SK-N-SH (cell line): ENCODE data around the gene MPDU1. TPM values are rescaled to one million over a fixed set of nuclear protein-coding genes. Genes with fewer than 3 reads are reported as not detected.

Source experiments
- CTCF ChIA-PET: fragments of 300-600, 350-600 bp; formaldehyde crosslinking; extraction: SDS; loops from one replicate; lab custom pipeline; 2021; lab: Yijun Ruan, JAX
- POLR2A ChIA-PET: fragments of 350-600 bp; sonication (Branson Sonifier 250); formaldehyde crosslinking; extraction: SDS; loops from one replicate; lab custom pipeline; 2020; ENCODE audit warnings: antibody characterized with exemption, inconsistent platforms; lab: Yijun Ruan, JAX
- DNase-seq: peaks from one replicate; pipeline ENCODE4 v3.0.0; 2012
- H2AFZ ChIP-seq: fragments of 200-600 bp; sonication (generic); 2 replicates; pipeline ENCODE4 v1.8.1; 2016; ENCODE audit warnings: antibody characterized with exemption, mild to moderate bottlenecking, low read depth
- H3F3A ChIP-seq: fragments of 200-600 bp; sonication (generic); replicated peaks from 2 replicates; pipeline ENCODE3; 2016; ENCODE audit warnings: antibody characterized with exemption, mild to moderate bottlenecking; ENCODE audit not compliant: insufficient read depth
- H3K27ac ChIP-seq, 2 experiments: fragments of 200-500 bp in 1 of 2; fragments of 200-600 bp in 1 of 2; sonication (Bioruptor generic) in 1 of 2; sonication (generic), shearing (Covaris generic) in 1 of 2; 2 replicates each; pipeline versions ENCODE4 v1.5.1 to v1.6.1; 2014 to 2016; ENCODE audit warnings: low read depth in 2 of 2, inconsistent platforms in 1 of 2, low read length in 1 of 2, mild to moderate bottlenecking in 1 of 2, mixed read lengths in 1 of 2
- H3K27me3 ChIP-seq: fragments of 200-600 bp; sonication (generic), shearing (Covaris generic); 2 replicates; pipeline ENCODE4 v1.6.1; 2016; ENCODE audit warnings: mixed run types; ENCODE audit not compliant: insufficient read depth
- H3K36me3 ChIP-seq, 2 experiments: fragments of 200-500 bp in 1 of 2; fragments of 200-600 bp in 1 of 2; sonication (Bioruptor generic) in 1 of 2; sonication (generic) in 1 of 2; replicated peaks in 1 of 2; 2 replicates each; pipeline versions ENCODE3 to v1.5.1; 2014 to 2016; ENCODE audit warnings: low read length in 1 of 2, mild to moderate bottlenecking in 1 of 2; ENCODE audit not compliant: insufficient read depth in 2 of 2, control insufficient read depth in 1 of 2
- H3K4me1 ChIP-seq, 2 experiments: fragments of 200-500 bp in 1 of 2; fragments of 200-600 bp in 1 of 2; sonication (Bioruptor generic) in 1 of 2; sonication (generic), shearing (Covaris generic) in 1 of 2; 2 replicates each; pipeline versions ENCODE4 v1.5.1 to v1.6.1; 2014 to 2016; ENCODE audit warnings: low read depth in 1 of 2, low read length in 1 of 2, mixed run types in 1 of 2; ENCODE audit not compliant: insufficient read depth in 2 of 2, control insufficient read depth in 1 of 2
- H3K4me2 ChIP-seq: fragments of 200-600 bp; sonication (generic), shearing (Covaris generic); 2 replicates; pipeline ENCODE4 v1.6.1; 2017; ENCODE audit warnings: mixed run types
- H3K4me3 ChIP-seq, 2 experiments: fragments of 200-500 bp in 1 of 2; fragments of 200-600 bp in 1 of 2; sonication (Bioruptor generic) in 1 of 2; sonication (generic), shearing (Covaris generic) in 1 of 2; 2 replicates each; pipeline versions ENCODE4 v1.5.1 to v1.8.1; 2014 to 2016; ENCODE audit warnings: low read depth in 2 of 2, inconsistent platforms in 1 of 2, low read length in 1 of 2, mild to moderate bottlenecking in 1 of 2, mixed read lengths in 1 of 2, moderate library complexity in 1 of 2
- H3K79me2 ChIP-seq: fragments of 200-600 bp; sonication (generic); 2 replicates; pipeline ENCODE4 v1.8.1; 2017; ENCODE audit warnings: mild to moderate bottlenecking; ENCODE audit not compliant: insufficient read depth
- H3K9ac ChIP-seq: fragments of 200-600 bp; sonication (generic); 2 replicates; pipeline ENCODE4 v1.6.1; 2017; ENCODE audit warnings: mixed run types
- H3K9me2 ChIP-seq: fragments of 200-600 bp; sonication (generic); 2 replicates; pipeline ENCODE4 v1.6.1; 2017; ENCODE audit warnings: mixed run types
- H3K9me3 ChIP-seq: fragments of 200-600 bp; sonication (generic); 2 replicates; pipeline ENCODE4 v1.6.1; 2017; ENCODE audit warnings: mixed run types, mild to moderate bottlenecking, moderate library complexity
- H4K20me1 ChIP-seq: fragments of 200-600 bp; sonication (generic); 2 replicates; pipeline ENCODE4 v1.6.1; 2017; ENCODE audit warnings: mild to moderate bottlenecking, mixed run types; ENCODE audit not compliant: insufficient read depth
- CHD2 ChIP-seq: fragments of 150-350 bp; IDR thresholded peaks from 2 replicates; pipeline ENCODE4 v1.6.1; 2018; ENCODE audit warnings: low read length; ENCODE audit not compliant: partially characterized antibody
- EP300 ChIP-seq, 2 experiments: IDR thresholded peaks; 2 replicates each; pipeline versions ENCODE4 v1.4.0 to v1.6.1; 2012; ENCODE audit warnings: borderline replicate concordance in 1 of 2, low read depth in 1 of 2, low read length in 1 of 2
- EZH2phosphoT487 ChIP-seq: fragments of 200-600 bp; sonication (generic); IDR thresholded peaks from 2 replicates; pipeline ENCODE4 v1.6.1; 2017; ENCODE audit warnings: low read depth, mixed run types, mild to moderate bottlenecking, antibody characterized with exemption, moderate library complexity, borderline replicate concordance
- FOSL2 ChIP-seq: IDR thresholded peaks from 2 replicates; pipeline ENCODE4 v1.4.0; 2012; ENCODE audit warnings: low read depth, mild to moderate bottlenecking, moderate library complexity, borderline replicate concordance
- FOXJ3 ChIP-seq: sonication (generic); formaldehyde crosslinking; IDR thresholded peaks from 2 replicates; pipeline ENCODE4 v1.5.1; 2020; ENCODE audit warnings: mild to moderate bottlenecking, missing genetic modification reagents
- GABPA ChIP-seq: IDR thresholded peaks from 2 replicates; pipeline ENCODE4 v1.4.0; 2012; ENCODE audit warnings: low read depth, mild to moderate bottlenecking
- JUND ChIP-seq: IDR thresholded peaks from 2 replicates; pipeline ENCODE4 v1.4.0; 2012
- MXI1 ChIP-seq: IDR thresholded peaks from 2 replicates; pipeline ENCODE4 v1.6.1; 2012; ENCODE audit warnings: mild to moderate bottlenecking, low read depth, low read length, improper control_type of control experiment
- RAD21 ChIP-seq: IDR thresholded peaks from 2 replicates; pipeline ENCODE4 v1.6.1; 2012; ENCODE audit warnings: mild to moderate bottlenecking, low read length
- RCOR1 ChIP-seq: fragments of 150-350 bp; IDR thresholded peaks from 2 replicates; pipeline ENCODE4 v1.6.1; 2017; ENCODE audit warnings: antibody characterized with exemption, low read length
- SIN3A ChIP-seq: IDR thresholded peaks from 2 replicates; pipeline ENCODE4 v1.6.1; 2012; ENCODE audit warnings: low read depth, mild to moderate bottlenecking, low read length, moderate library complexity, borderline replicate concordance
- SMC3 ChIP-seq: IDR thresholded peaks from 2 replicates; pipeline ENCODE4 v1.6.1; 2012; ENCODE audit warnings: low read depth, low read length, improper control_type of control experiment
- TAF1 ChIP-seq: IDR thresholded peaks from 2 replicates; pipeline ENCODE4 v1.6.1; 2012; ENCODE audit warnings: low read depth, mild to moderate bottlenecking, low read length, moderate library complexity, borderline replicate concordance
- YY1 ChIP-seq: IDR thresholded peaks from 2 replicates; pipeline ENCODE4 v1.4.0; 2012; ENCODE audit warnings: low read depth, mild to moderate bottlenecking
- ZBTB33 ChIP-seq: IDR thresholded peaks from 2 replicates; pipeline ENCODE4 v1.4.0; 2012; ENCODE audit warnings: low read depth, borderline replicate concordance
- WGBS: methylation state at CpG from one replicate; pipeline ENCODE4 v1.1.6; 2017; ENCODE audit warnings: low lambda C conversion rate; 5-methylcytosine and 5-hydroxymethylcytosine counted together
- polyA plus RNA-seq, 3 experiments: library from polyadenylated mRNA; depleted of rRNA; stranded (reverse); fragments of >200 nt; gene quantifications; 2 replicates each; pipeline ENCODE4 v1.2.3, GENCODE V29; 2012
- TF ChIP-seq, protein P1 (sequence below): IDR thresholded peaks from 2 replicates; pipeline ENCODE4 v1.4.0; 2012; ENCODE audit warnings: low read depth, borderline replicate concordance
- TF ChIP-seq, protein P2 (sequence below): fragments of 150-350 bp; IDR thresholded peaks from 2 replicates; pipeline ENCODE4 v1.6.1; 2017; ENCODE audit warnings: antibody characterized with exemption, low read length, low read depth, borderline replicate concordance
- TF ChIP-seq, protein P3 (sequence below): IDR thresholded peaks from 2 replicates; pipeline ENCODE4 v1.4.0; 2012; ENCODE audit warnings: low read depth
- TF ChIP-seq, protein P4 (sequence below): fragments of 200-600 bp; sonication (generic); IDR thresholded peaks from 2 replicates; pipeline ENCODE4 v1.6.1; 2017; ENCODE audit warnings: antibody characterized with exemption, mild to moderate bottlenecking, moderate library complexity

MPDU1 gene
- polyA plus RNA-seq, 1 of the 3 experiments (the other 2 are of a cell fraction) = 126 TPM

- TF ChIP-seq, protein P1, sequence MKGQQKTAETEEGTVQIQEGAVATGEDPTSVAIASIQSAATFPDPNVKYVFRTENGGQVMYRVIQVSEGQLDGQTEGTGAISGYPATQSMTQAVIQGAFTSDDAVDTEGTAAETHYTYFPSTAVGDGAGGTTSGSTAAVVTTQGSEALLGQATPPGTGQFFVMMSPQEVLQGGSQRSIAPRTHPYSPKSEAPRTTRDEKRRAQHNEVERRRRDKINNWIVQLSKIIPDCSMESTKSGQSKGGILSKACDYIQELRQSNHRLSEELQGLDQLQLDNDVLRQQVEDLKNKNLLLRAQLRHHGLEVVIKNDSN = no peak
- no peak for TF ChIP-seq FOXJ3
- no peak for TF ChIP-seq TAF1
- no peak for TF ChIP-seq RCOR1
- no peak for TF ChIP-seq SIN3A
- no peak for TF ChIP-seq FOSL2
- TF ChIP-seq, protein P2, sequence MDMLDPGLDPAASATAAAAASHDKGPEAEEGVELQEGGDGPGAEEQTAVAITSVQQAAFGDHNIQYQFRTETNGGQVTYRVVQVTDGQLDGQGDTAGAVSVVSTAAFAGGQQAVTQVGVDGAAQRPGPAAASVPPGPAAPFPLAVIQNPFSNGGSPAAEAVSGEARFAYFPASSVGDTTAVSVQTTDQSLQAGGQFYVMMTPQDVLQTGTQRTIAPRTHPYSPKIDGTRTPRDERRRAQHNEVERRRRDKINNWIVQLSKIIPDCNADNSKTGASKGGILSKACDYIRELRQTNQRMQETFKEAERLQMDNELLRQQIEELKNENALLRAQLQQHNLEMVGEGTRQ = no peak
- TF ChIP-seq, protein P3, sequence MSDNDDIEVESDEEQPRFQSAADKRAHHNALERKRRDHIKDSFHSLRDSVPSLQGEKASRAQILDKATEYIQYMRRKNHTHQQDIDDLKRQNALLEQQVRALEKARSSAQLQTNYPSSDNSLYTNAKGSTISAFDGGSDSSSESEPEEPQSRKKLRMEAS = no peak
- no peak for TF ChIP-seq SMC3
- no peak for TF ChIP-seq YY1
- no peak for TF ChIP-seq EZH2phosphoT487
- TF ChIP-seq ZBTB33 = no peak
- no peak for TF ChIP-seq JUND
- TF ChIP-seq GABPA = no peak
- TF ChIP-seq EP300 (IDR thresholded peaks at IDR 0.05; ENCODE audit: borderline replicate concordance in 1 of 2, low read depth in 1 of 2, low read length in 1 of 2) = no peak
- TF ChIP-seq, protein P4, sequence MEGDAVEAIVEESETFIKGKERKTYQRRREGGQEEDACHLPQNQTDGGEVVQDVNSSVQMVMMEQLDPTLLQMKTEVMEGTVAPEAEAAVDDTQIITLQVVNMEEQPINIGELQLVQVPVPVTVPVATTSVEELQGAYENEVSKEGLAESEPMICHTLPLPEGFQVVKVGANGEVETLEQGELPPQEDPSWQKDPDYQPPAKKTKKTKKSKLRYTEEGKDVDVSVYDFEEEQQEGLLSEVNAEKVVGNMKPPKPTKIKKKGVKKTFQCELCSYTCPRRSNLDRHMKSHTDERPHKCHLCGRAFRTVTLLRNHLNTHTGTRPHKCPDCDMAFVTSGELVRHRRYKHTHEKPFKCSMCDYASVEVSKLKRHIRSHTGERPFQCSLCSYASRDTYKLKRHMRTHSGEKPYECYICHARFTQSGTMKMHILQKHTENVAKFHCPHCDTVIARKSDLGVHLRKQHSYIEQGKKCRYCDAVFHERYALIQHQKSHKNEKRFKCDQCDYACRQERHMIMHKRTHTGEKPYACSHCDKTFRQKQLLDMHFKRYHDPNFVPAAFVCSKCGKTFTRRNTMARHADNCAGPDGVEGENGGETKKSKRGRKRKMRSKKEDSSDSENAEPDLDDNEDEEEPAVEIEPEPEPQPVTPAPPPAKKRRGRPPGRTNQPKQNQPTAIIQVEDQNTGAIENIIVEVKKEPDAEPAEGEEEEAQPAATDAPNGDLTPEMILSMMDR = no peak
- TF ChIP-seq CHD2 = no peak
- no peak for TF ChIP-seq RAD21
- no peak for TF ChIP-seq MXI1
- Histone ChIP-seq H3K9ac (peak overlapping the region; percentile 96), H3K4me3 (peak overlapping the region; percentile 62 to 77), H3K27me3 (no peaks in the 10 kb centered on the region), H3K9me3 (no peaks in the 10 kb centered on the region), H3K79me2 (peaks cover 10% of the 10 kb centered on the region; the same call in 1 of the 2 replicates), H3K27ac (peak overlapping the region; percentile 85 to 88), H4K20me1 (no peaks in the 10 kb centered on the region), H3K36me3 (no peaks in the 10 kb centered on the region), H2AFZ (peak overlapping the region; percentile 96), H3F3A (no peaks in the 10 kb centered on the region), H3K4me2 (peak overlapping the region; percentile 92), H3K4me1 (peaks cover 0 to 19% of the 10 kb centered on the region in 2 experiments; a peak in 1 of 4 replicates), H3K9me2 (no peaks in the 10 kb centered on the region)
- WGBS = 22% methylated on average over 6 of the region's 6 CpGs
- ChIA-PET POLR2A (interaction anchor here (1.4 to 2.8 kb wide), 5 partner anchors 12 to 77 kb away, joined by 3 to 37 read pairs (median 12); partner anchors contain the start of genes ATP1B2, FXR2, TP53 and WRAP53), CTCF (interaction anchor here (1.2 to 11.8 kb wide), 5 partner anchors 9 to 90 kb away, joined by 3 to 166 read pairs (median 5); partner anchors contain the start of genes FXR2, TP53 and WRAP53)
- DNase-seq = no peak
These were observed 43.3 kb downstream of the MPDU1 start for GRCh38 chr17:7626956-7627249.
